ENCODE data around the gene SLC35F3.

- no peak for TF ChIP-seq CTCF (IDR thresholded peaks at IDR 0.05; ENCODE audit: low read depth, low read length)
- no peak for TF ChIP-seq MYC (IDR thresholded peaks at IDR 0.05; ENCODE audit: low read depth, low read length)
- TF ChIP-seq POLR2A (IDR thresholded peaks at IDR 0.05; ENCODE audit: extremely low read depth, insufficient read length), result no peak
Measured at GRCh38 chr1:234132795-234133194, 228.3 kb downstream of the SLC35F3 start.

Data from NB4 (cell line).